Stimulated activated CD8-positive, alpha-beta memory T cell treated with anti-CD3 and anti-CD28 coated beads, Interleukin-7, amount 100 ng/mL, for 24 hours (primary cell): ENCODE measurements around the gene ANKRD53.

ENCODE experiments used
- DNase-seq: peaks from one replicate; pipeline ENCODE4 v3.0.0-alpha.2; 2020; ENCODE audit warnings: low read depth

ANKRD53 gene

GRCh38 chr2:70944111-70944690 lies 34.2 kb upstream of the ANKRD53 start:
- no peak for DNase-seq

GRCh38 chr2:70946832-70947442 lies 31.5 kb upstream of the ANKRD53 start:
- no peak for DNase-seq

- DNase-seq, result no peak
Observed at GRCh38 chr2:70947556-70948184, 30.8 kb upstream of the ANKRD53 start.

- DNase-seq, result peak; percentile 61
Observed at GRCh38 chr2:70948337-70949003, 30.0 kb upstream of the ANKRD53 start.

- no peak for DNase-seq
Observed at GRCh38 chr2:70949086-70949485, 29.3 kb upstream of the ANKRD53 start.

- DNase-seq, result no peak
Observed at GRCh38 chr2:70954886-70955285, 23.5 kb upstream of the ANKRD53 start.

GRCh38 chr2:70956141-70956540 lies 22.3 kb upstream of the ANKRD53 start:
- no peak for DNase-seq

GRCh38 chr2:70957798-70958197 lies 20.6 kb upstream of the ANKRD53 start:
- no peak for DNase-seq

- no peak for DNase-seq
Observed at GRCh38 chr2:70958759-70959158, 19.7 kb upstream of the ANKRD53 start.

- no peak for DNase-seq
Observed at GRCh38 chr2:70959271-70959761, 19.1 kb upstream of the ANKRD53 start.

- DNase-seq, result no peak
Observed at GRCh38 chr2:70959851-70960832, 18.3 kb upstream of the ANKRD53 start.

- DNase-seq, result no peak
Observed at GRCh38 chr2:70960833-70961647, 17.4 kb upstream of the ANKRD53 start.

- no peak for DNase-seq
Observed at GRCh38 chr2:70961648-70961994, 16.8 kb upstream of the ANKRD53 start.

GRCh38 chr2:70962211-70962884 lies 16.1 kb upstream of the ANKRD53 start:
- DNase-seq, result no peak

GRCh38 chr2:70962885-70963878 lies 15.2 kb upstream of the ANKRD53 start:
- DNase-seq, result no peak

GRCh38 chr2:70964133-70964532 lies 14.3 kb upstream of the ANKRD53 start:
- DNase-seq, result no peak

GRCh38 chr2:70964596-70965386 lies 13.6 kb upstream of the ANKRD53 start:
- peak; percentile 64 for DNase-seq

GRCh38 chr2:70965506-70965905 lies 12.9 kb upstream of the ANKRD53 start:
- DNase-seq, result no peak
